ENCODE measurements around the gene TAAR6. TPM values are rescaled to one million over a fixed set of nuclear protein-coding genes. Genes with fewer than 3 reads are reported as not detected.
A peak's percentile ranks its signal among the peaks of the same experiment; 100 is the strongest.

TAAR6 gene
- total and polyA plus RNA-seq, 2 of the 4 experiments (the other 2 are of a cell fraction): not detected

- CTCF ChIA-PET: interaction anchor here (0.5 to 1.2 kb wide), 8 partner anchors 10 to 235 kb away, joined by 3 to 4 read pairs (median 3); partner anchors contain the start of genes STX7 and TAAR5
- WGBS, 2 experiments (ENCODE audit: extremely low coverage in 2 of 2, insufficient read length in 1 of 2): no CpG with 5 or more reads among the region's 9 CpGs
- peak overlapping the region; percentile 78 for H3K4me2 ChIP-seq (ENCODE audit: low read depth, low read length)
These were observed 39.7 kb upstream of the TAAR6 start for GRCh38 chr6:132530293-132530974.

More at GRCh38 chr6:132530293-132530974, 39.7 kb upstream of the TAAR6 start:
- Histone ChIP-seq H3K4me1 (ENCODE audit: control insufficient read depth, insufficient read depth, low read length) (no peaks in the 10 kb centered on the region), H4K8ac (ENCODE audit: low read depth in 2 of 2, low read length in 2 of 2) (no peak overlapping the region), H4K5ac (ENCODE audit: low read depth, low read length) (no peak overlapping the region), H3K4me3 (ENCODE audit: insufficient read depth, low read depth, low read length) (no peak overlapping the region), H3K27me3 (ENCODE audit: control insufficient read depth, insufficient read depth, low read length) (peaks cover 17% of the 10 kb centered on the region), H3K79me1 (ENCODE audit: low read depth in 1 of 2, low read length in 2 of 2) (no peaks in the 10 kb centered on the region), H4K20me1 (ENCODE audit: insufficient read depth, low read length) (no peaks in the 10 kb centered on the region), H2BK5ac (ENCODE audit: low read depth, low read length, poor library complexity, severe bottlenecking) (no peak overlapping the region), H3K4ac (ENCODE audit: low read depth, low read length) (no peak overlapping the region), H3K27ac (ENCODE audit: insufficient read depth, low read length) (no peak overlapping the region), H2AK5ac (ENCODE audit: low read depth, low read length) (no peak overlapping the region), H3K18ac (ENCODE audit: low read depth, low read length) (no peak overlapping the region), H3K23ac (ENCODE audit: low read depth, low read length) (no peak overlapping the region), H3K9me1 (ENCODE audit: insufficient read depth, low read length) (no peaks in the 10 kb centered on the region), H2BK120ac (ENCODE audit: low read depth, low read length) (no peak overlapping the region), H3K14ac (replicated peaks; ENCODE audit: low read depth, low read length) (no peak overlapping the region), H2AFZ (replicated peaks; ENCODE audit: low read length, poor library complexity) (no peak overlapping the region), H2BK15ac (ENCODE audit: low read depth, low read length) (no peak overlapping the region), H3K56ac (ENCODE audit: extremely low read depth, insufficient read depth, low read length) (no peak overlapping the region), H3K36me3 (ENCODE audit: control insufficient read depth, insufficient read depth, low read length) (no peaks in the 10 kb centered on the region), H3K9me3 (ENCODE audit: control insufficient read depth, insufficient read depth, low read length) (no peaks in the 10 kb centered on the region), H4K91ac (ENCODE audit: insufficient read depth, low read depth, low read length) (no peak overlapping the region), H3K9ac (ENCODE audit: low read depth, low read length) (no peak overlapping the region), H2AK9ac (replicated peaks; ENCODE audit: low read depth, low read length, poor library complexity) (no peak overlapping the region), H2BK20ac (ENCODE audit: low read depth, low read length) (no peak overlapping the region)
- TF ChIP-seq, protein P1, sequence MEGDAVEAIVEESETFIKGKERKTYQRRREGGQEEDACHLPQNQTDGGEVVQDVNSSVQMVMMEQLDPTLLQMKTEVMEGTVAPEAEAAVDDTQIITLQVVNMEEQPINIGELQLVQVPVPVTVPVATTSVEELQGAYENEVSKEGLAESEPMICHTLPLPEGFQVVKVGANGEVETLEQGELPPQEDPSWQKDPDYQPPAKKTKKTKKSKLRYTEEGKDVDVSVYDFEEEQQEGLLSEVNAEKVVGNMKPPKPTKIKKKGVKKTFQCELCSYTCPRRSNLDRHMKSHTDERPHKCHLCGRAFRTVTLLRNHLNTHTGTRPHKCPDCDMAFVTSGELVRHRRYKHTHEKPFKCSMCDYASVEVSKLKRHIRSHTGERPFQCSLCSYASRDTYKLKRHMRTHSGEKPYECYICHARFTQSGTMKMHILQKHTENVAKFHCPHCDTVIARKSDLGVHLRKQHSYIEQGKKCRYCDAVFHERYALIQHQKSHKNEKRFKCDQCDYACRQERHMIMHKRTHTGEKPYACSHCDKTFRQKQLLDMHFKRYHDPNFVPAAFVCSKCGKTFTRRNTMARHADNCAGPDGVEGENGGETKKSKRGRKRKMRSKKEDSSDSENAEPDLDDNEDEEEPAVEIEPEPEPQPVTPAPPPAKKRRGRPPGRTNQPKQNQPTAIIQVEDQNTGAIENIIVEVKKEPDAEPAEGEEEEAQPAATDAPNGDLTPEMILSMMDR (conservative IDR thresholded peaks at IDR 0.05; ENCODE audit: low read depth, low read length): peak; percentile 73
- no peak for TF ChIP-seq MXI1 (IDR thresholded peaks at IDR 0.05; ENCODE audit: borderline replicate concordance, low read depth, low read length)
- TF ChIP-seq SMC3 (IDR thresholded peaks at IDR 0.05; ENCODE audit: low read depth, low read length): peak; percentile 46; the same call in 1 of the 2 replicates
- TF ChIP-seq CHD1 (IDR thresholded peaks at IDR 0.05; ENCODE audit: low read depth, low read length): no peak
- no peak for TF ChIP-seq RCOR1 (IDR thresholded peaks at IDR 0.05; ENCODE audit: insufficient replicate concordance, low read length)
- TF ChIP-seq, protein P2, sequence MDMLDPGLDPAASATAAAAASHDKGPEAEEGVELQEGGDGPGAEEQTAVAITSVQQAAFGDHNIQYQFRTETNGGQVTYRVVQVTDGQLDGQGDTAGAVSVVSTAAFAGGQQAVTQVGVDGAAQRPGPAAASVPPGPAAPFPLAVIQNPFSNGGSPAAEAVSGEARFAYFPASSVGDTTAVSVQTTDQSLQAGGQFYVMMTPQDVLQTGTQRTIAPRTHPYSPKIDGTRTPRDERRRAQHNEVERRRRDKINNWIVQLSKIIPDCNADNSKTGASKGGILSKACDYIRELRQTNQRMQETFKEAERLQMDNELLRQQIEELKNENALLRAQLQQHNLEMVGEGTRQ (IDR thresholded peaks at IDR 0.05; ENCODE audit: low read depth, low read length): no peak
- TF ChIP-seq BHLHE40 (IDR thresholded peaks at IDR 0.05; ENCODE audit: low read depth, low read length): no peak
- TF ChIP-seq RAD21 (IDR thresholded peaks at IDR 0.05; ENCODE audit: low read length): peak; percentile 70
- dilution Hi-C loops (cut with HindIII; ENCODE audit: low sequenced_read_pairs, unreplicated experiment) (no loop called here), intact Hi-C loops (cut with micrococcal nuclease) (loop anchor here (1.0 to 2.0 kb wide), 4 partner anchors 138 to 284 kb away; partner anchors contain the start of genes RPS12 and SLC18B1), in situ Hi-C loops (cut with MboI; ENCODE audit: low sequenced_read_pairs) (loop anchor here (10.0 kb wide), 1 partner anchor 244 kb away; no protein-coding TSS in a partner anchor)
- DNase-seq: peak; percentile 69
- BruUV-seq (replicated peaks): no TSS peak
- ATAC-seq (ENCODE audit: low read depth): peak; percentile 83
- POLR2A ChIA-PET (ENCODE audit: unreplicated experiment): no interaction called here
